GM11168 (cell line): Measurements from ENCODE around the gene SULT1A2.
"Not testable (repeated sequence)": the region's sequence is repeated elsewhere in the genome, so short reads cannot be mapped to it uniquely, and the experiment has no call there.

Source experiments
- in situ Hi-C: fragments of 300-500 bp; cut with MboI; formaldehyde crosslinking; loops from one replicate; pipeline ENCODE4 v1.12.0; 2022; ENCODE audit warnings: low sequenced_read_pairs; ENCODE audit not compliant: unreplicated experiment

Gene SULT1A2

DNA sequence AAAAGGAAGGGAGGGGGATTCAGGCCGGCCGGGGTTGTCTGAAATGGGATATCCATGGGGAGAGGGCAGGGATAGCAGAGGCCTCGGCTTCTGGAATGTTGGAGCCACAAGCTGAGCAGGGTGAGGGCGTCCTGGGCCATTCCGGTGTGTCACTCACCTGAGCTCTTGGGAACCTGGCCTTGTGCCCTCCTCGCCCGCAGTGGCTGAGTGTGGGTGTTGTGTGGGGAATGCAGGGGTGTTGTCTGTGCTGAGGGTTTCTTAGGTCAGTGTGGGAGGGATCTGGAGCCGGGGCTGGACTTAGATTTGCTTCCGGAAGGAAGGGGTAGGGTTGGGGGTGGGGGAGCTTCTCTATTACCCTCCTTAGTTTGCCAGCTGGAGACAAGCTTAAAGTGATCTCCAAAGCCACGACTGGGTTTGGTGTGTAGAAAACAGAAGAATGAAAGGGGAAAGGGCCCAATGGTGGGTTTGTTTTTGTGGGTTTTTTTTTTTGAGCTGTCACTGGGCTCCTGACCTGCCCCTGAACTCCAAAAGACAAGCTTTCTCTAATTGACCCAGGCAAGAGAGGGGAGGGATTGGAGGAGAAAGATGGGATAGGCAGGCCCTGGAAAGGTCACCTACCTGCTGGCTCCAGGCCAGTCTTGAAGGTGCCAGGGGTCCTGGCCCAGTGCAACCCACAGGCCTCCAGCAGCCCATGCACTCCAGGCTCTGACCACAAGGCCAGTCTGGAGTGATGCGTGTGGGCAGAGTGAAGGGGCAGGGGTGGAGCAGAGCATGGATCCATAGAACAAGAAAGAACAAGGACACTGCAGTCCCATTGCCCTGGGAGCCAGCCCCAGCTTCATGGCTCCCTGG lies at the start of gene SULT1A2:
Gene SULT1A2, minus strand, starts transcription at position 211 of the 852 bp plus-strand sequence. CDS start 1,120 bp downstream, outside the sequence.
- in situ Hi-C loops = no loop called here

DNA sequence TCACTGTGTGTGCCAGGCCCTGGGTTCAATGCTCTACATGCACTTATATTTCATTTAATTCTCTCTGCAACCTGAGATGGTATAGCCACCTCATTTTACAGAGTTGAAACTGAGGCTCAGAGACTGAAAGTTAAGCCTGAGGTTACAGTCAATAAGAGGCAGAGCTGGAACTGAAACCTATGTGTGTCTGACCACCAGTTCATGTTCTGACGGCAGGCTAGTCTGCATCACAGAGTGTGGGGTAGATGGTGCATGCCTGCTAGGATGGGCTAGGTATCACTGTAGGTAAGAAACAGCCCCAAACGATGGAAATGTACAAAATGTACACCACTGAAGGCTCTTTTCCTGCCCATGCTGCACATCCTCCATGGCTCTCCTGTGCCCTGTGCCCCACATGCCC lies 43.1 kb upstream of the SULT1A2 start:
- in situ Hi-C loops = not testable (repeated sequence)

DNA sequence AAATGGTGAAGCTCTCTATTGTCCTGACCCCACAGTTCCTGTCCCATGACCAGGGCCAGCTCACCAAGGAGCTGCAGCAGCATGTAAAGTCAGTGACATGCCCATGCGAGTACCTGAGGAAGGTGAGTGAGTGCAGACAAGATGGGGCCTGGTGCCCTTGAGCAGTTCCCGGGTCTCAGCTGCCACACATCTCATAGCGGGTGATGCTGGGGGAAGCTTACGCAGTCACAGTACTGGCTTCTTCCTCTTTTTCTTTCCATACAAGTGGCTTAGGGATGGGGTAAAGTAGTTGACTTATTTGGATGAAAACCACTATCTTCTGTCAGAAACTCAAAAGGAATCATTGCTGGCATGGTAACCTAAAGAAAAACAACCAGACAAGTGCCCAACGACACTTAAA lies 41.5 kb upstream of the SULT1A2 start:
- in situ Hi-C loops = not testable (repeated sequence)

GRCh38 chr16:28637765-28638164 lies 40.9 kb upstream of the SULT1A2 start, which contains the start of gene NPIPB8:
Gene NPIPB8 (plus strand): TSS chr16:28638065. CDS start chr16:28638361, 296 bp downstream.
- in situ Hi-C loops = not testable (repeated sequence)

GRCh38 chr16:28636093-28636823 lies 39.4 kb upstream of the SULT1A2 start:
- in situ Hi-C loops = not testable (repeated sequence)

DNA sequence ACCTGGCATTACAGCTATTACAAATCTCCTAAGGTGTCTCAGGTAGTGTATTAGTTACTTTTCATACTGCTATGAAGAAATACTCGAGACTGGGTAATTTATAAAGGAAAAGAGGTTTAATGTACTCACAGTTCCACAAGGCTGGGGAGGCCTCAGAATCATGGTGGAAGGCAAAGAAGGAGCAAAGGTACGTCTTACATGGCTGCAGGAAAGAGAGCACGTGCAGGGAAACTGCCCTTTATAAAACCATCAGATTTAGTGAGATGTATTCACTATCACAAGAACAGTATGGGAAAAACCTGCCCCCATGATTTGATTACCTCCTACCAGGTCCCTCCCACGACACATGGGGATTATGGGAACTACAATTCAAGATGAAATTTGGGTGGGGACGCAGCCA lies 34.1 kb upstream of the SULT1A2 start:
- in situ Hi-C loops = not testable (repeated sequence)

- in situ Hi-C loops = no loop called here
Observed at GRCh38 chr16:28623172-28623711, 26.4 kb upstream of the SULT1A2 start.

GRCh38 chr16:28622532-28623171 lies 25.8 kb upstream of the SULT1A2 start:
- in situ Hi-C loops = not testable (repeated sequence)

DNA sequence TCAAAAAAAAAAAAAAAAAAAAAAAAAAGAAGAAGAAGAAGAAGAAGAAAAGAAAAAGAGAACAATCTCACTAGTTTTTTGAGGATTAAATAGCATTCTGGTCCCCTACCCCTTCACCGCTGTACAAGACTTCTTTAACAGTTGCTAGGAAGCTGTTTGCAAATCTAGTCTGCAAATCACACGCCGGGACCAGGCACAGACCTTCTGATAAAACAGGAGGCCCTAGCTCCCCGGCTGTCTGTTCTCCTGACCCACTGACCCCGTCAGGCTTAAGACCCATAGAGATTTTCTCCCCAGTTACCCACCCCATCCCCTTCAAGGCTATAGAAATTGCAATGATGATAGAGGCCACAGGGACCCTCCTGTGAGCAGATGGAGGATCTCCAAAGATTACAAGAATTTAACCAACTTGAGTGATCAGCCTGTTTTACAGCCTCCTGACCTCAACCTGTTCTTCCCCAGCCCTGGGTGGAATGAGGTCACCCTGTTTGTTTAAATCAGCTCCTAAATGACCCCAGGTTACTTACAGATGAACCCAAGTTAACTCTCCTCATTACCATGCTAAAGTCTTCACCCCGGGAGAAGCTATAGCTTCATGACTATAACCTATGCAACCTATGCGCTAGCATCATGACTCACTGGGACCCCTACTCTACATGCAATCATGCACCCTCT lies 24.8 kb upstream of the SULT1A2 start:
- in situ Hi-C loops = no loop called here

GRCh38 chr16:28620316-28620715 lies 23.5 kb upstream of the SULT1A2 start:
- in situ Hi-C loops = not testable (repeated sequence)

GRCh38 chr16:28617874-28618273 lies 21.0 kb upstream of the SULT1A2 start:
- in situ Hi-C loops = no loop called here

DNA sequence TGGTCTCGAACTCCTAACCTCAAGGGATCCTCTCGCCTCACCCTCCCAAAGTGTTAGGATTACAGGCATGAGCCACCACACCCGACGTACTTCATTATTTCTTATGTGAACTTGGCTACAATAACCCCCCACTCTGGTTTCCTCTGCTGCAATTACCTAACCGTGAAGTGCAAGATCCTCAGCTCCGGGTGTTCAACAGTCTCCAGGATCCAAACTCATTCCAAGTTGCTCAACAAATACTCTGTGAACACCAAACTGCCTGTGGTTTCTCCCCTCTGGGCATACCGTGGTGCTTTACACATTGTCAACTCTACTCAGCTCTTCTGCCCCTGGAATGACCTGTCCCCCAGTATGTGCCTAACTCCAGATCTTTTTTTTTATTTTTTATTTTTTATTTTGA lies 19.8 kb upstream of the SULT1A2 start:
- in situ Hi-C loops = no loop called here

- in situ Hi-C loops = not testable (repeated sequence)
Observed at GRCh38 chr16:28616224-28616577, 19.4 kb upstream of the SULT1A2 start.

GRCh38 chr16:28615486-28616223 lies 18.8 kb upstream of the SULT1A2 start:
- in situ Hi-C loops = not testable (repeated sequence)

- in situ Hi-C loops = not testable (repeated sequence)
Observed at GRCh38 chr16:28614561-28614960, 17.7 kb upstream of the SULT1A2 start.

- in situ Hi-C loops = not testable (repeated sequence)
Observed at GRCh38 chr16:28613912-28614311, 17.1 kb upstream of the SULT1A2 start.

DNA sequence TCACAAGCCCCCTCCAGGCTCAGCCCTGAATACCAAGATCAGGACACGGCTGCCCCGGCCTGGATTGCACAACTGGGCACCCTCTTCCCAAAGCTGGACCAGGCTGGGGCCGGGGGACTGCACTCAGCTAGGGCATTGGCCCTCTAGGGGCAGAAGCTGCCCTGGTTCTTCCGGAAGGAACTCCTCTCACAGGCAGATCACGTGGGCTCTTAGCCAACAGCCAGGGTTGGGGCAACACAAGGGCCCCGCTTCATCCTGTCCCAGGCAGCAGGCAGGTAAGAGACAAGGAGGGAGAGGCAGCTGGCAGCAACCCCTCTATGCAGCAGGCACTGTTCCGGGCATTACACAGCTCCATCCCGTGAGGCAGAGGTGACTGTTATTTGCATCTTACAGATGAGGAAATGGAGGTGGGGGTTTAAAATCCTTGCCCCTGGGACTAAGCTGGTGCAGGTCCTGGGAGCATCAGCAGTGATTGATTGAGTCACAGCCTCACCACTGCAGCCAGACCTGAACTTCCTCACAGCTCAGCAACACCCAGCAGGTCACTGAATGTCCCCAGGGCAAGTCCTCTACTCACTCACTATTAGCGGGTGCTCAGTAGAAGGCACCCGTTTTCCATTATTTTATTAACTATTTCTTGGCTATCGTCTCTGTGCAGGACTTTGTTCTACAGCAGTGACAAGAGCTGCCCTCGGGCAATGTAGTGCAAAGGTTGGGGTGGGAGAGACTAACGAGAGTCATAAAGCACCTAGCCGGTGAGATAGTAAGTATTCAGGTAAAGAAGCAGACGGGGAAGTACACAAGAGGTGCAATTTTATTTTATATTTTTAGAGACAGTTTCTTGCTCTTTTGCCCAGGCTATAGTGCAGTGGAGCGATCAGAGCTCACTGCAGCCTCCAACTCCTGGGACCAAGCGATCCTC lies 15.8 kb upstream of the SULT1A2 start:
- in situ Hi-C loops = not testable (repeated sequence)

GRCh38 chr16:28610595-28611191 lies 13.8 kb upstream of the SULT1A2 start:
- in situ Hi-C loops = no loop called here
